HCT116 (cell line): ENCODE results near the gene DOCK4. TPM values are rescaled to one million over a fixed set of nuclear protein-coding genes. Genes with fewer than 3 reads are reported as not detected.

ENCODE experiments used
- ATAC-seq: fragments of 200-7000 bp; cut with Tn5 transposase; 2 replicates; pipeline ENCODE4 v1.9.1; 2020; ENCODE audit warnings: mild to moderate bottlenecking, moderate library complexity
- BruUV-seq: library from RNA; stranded (reverse); fragments of 400-500 nt; replicated peaks from 2 replicates; lab custom pipeline; 2021; lab: Mats Ljungman, UMichigan
- CTCF ChIA-PET: fragments of 300-600 bp; sonication (Branson Sonifier 250); formaldehyde crosslinking; loops from one replicate; lab custom pipeline; 2021; ENCODE audit warnings: antibody characterized with exemption; lab: Charles Lee
- POLR2A ChIA-PET: fragments of 300-600, 350-600 bp; sonication (Branson Sonifier 250); formaldehyde crosslinking; loops from one replicate; lab custom pipeline; 2021; ENCODE audit warnings: antibody characterized with exemption; lab: Charles Lee
- RAD21 ChIA-PET, 2 experiments: fragments of 300-600 bp; sonication (Branson Sonifier 250); formaldehyde crosslinking; loops; one replicate each; lab custom pipeline; 2023; ENCODE audit warnings: low total read pairs in 2 of 2; ENCODE audit not compliant: uncharacterized antibody in 2 of 2, unreplicated experiment in 2 of 2, low non-redundant PET in 1 of 2; lab: Charles Lee
- DNase-seq: peaks from one replicate; pipeline ENCODE4 v3.0.0-alpha.2; 2010; ENCODE audit warnings: low read depth, low spot score
- H2AFZ ChIP-seq: fragments of 200-600 bp; shearing (Covaris generic), sonication (generic); 2 replicates; pipeline ENCODE4 v1.6.1; 2017; ENCODE audit warnings: low read depth, mixed run types, mixed read lengths, antibody characterized with exemption, low read length; ENCODE audit not compliant: poor library complexity, severe bottlenecking
- H3K27ac ChIP-seq: 2 replicates; pipeline ENCODE4 v1.5.1; 2012; ENCODE audit warnings: low read depth, low read length
- H3K27me3 ChIP-seq: fragments of 200-600 bp; sonication (generic); 2 replicates; pipeline ENCODE4 v1.6.1; 2016; ENCODE audit warnings: mixed run types, low read length, mixed read lengths; ENCODE audit not compliant: insufficient read depth
- H3K36me3 ChIP-seq, 2 experiments: fragments of 200-500 bp in 1 of 2; fragments of 200-600 bp in 1 of 2; sonication (Bioruptor generic) in 1 of 2; sonication (generic) in 1 of 2; 2 replicates each; pipeline versions ENCODE4 v1.5.1 to v1.6.1; 2014 to 2016; ENCODE audit warnings: low read length in 2 of 2, inconsistent platforms in 1 of 2, mixed read lengths in 1 of 2, mixed run types in 1 of 2; ENCODE audit not compliant: insufficient read depth in 2 of 2, control insufficient read depth in 1 of 2
- H3K4me1 ChIP-seq, 2 experiments: fragments of 200-600 bp in 1 of 2; sonication (generic) in 1 of 2; 2 replicates each; pipeline versions ENCODE4 v1.5.1 to v1.6.1; 2012 to 2017; ENCODE audit warnings: low read length in 2 of 2, inconsistent platforms in 1 of 2, mild to moderate bottlenecking in 1 of 2, mixed read lengths in 1 of 2, mixed run types in 1 of 2, moderate library complexity in 1 of 2; ENCODE audit not compliant: insufficient read depth in 2 of 2, control insufficient read depth in 1 of 2
- H3K4me2 ChIP-seq: fragments of 200-600 bp; sonication (generic); 2 replicates; pipeline ENCODE4 v1.6.1; 2017; ENCODE audit warnings: mixed run types, low read length, mixed read lengths
- H3K4me3 ChIP-seq, 2 experiments: fragments of 200-600 bp in 1 of 2; sonication (generic) in 1 of 2; replicated peaks in 1 of 2; 2 replicates each; pipeline ENCODE4 v1.5.1; 2011 to 2016; ENCODE audit warnings: low read length in 2 of 2, control low read depth in 1 of 2, low read depth in 1 of 2, mild to moderate bottlenecking in 1 of 2, mixed read lengths in 1 of 2, mixed run types in 1 of 2
- H3K79me2 ChIP-seq: fragments of 200-600 bp; sonication (generic); 2 replicates; pipeline ENCODE4 v1.6.1; 2017; ENCODE audit warnings: mild to moderate bottlenecking, mixed run types, low read length, moderate library complexity, mixed read lengths; ENCODE audit not compliant: insufficient read depth
- H3K9ac ChIP-seq: fragments of 200-600 bp; sonication (generic); 2 replicates; pipeline ENCODE4 v1.6.1; 2016; ENCODE audit warnings: low read length, mixed read lengths
- H3K9me2 ChIP-seq: fragments of 200-600 bp; sonication (generic), shearing (Covaris generic); 2 replicates; pipeline ENCODE4 v1.6.1; 2017; ENCODE audit warnings: mixed run types, mild to moderate bottlenecking, moderate library complexity; ENCODE audit not compliant: insufficient read depth
- H3K9me3 ChIP-seq, 2 experiments: fragments of 200-500 bp in 1 of 2; fragments of 200-600 bp in 1 of 2; sonication (Bioruptor generic) in 1 of 2; sonication (generic) in 1 of 2; 2 replicates each; pipeline ENCODE4 v1.6.1; 2014 to 2017; ENCODE audit warnings: low read length in 2 of 2, mixed read lengths in 2 of 2, inconsistent platforms in 1 of 2, low read depth in 1 of 2, mild to moderate bottlenecking in 1 of 2, mixed run types in 1 of 2, moderate library complexity in 1 of 2; ENCODE audit not compliant: control insufficient read depth in 1 of 2, insufficient read depth in 1 of 2
- H4K20me1 ChIP-seq: fragments of 200-600 bp; sonication (generic), shearing (Covaris generic); 2 replicates; pipeline ENCODE4 v1.6.1; 2017; ENCODE audit warnings: mixed run types, mild to moderate bottlenecking, moderate library complexity; ENCODE audit not compliant: insufficient read depth
- EGR1 ChIP-seq: IDR thresholded peaks from 2 replicates; pipeline ENCODE4 v1.6.1; 2012; ENCODE audit warnings: low read depth
- EZH2 ChIP-seq: fragments of 200-600 bp; sonication (generic); IDR thresholded peaks from 2 replicates; pipeline ENCODE4 v1.6.1; 2017; ENCODE audit warnings: antibody characterized with exemption, mixed run types
- JUND ChIP-seq: IDR thresholded peaks from 2 replicates; pipeline ENCODE4 v1.6.1; 2012
- POLR2A ChIP-seq: IDR thresholded peaks from 2 replicates; pipeline ENCODE4 v1.7.0; 2011; ENCODE audit warnings: borderline replicate concordance; ENCODE audit not compliant: insufficient read depth, insufficient read length; ENCODE audit errors: extremely low read depth
- RAD21 ChIP-seq: IDR thresholded peaks from 2 replicates; pipeline ENCODE4 v1.6.1; 2012; ENCODE audit warnings: low read depth, mild to moderate bottlenecking
- SIN3A ChIP-seq: IDR thresholded peaks from 2 replicates; pipeline ENCODE4 v1.6.1; 2012; ENCODE audit warnings: low read depth
- SRF ChIP-seq: IDR thresholded peaks from 2 replicates; pipeline ENCODE4 v1.6.1; 2012; ENCODE audit warnings: low read depth
- TCF7L2 ChIP-seq: IDR thresholded peaks from 2 replicates; pipeline ENCODE4 v1.7.0; 2011; ENCODE audit warnings: borderline replicate concordance, inconsistent platforms; ENCODE audit not compliant: insufficient read depth, insufficient read length; ENCODE audit errors: extremely low read depth
- YY1 ChIP-seq: IDR thresholded peaks from 2 replicates; pipeline ENCODE4 v1.6.1; 2011; ENCODE audit warnings: low read length, low read depth, moderate library complexity, mild to moderate bottlenecking; ENCODE audit not compliant: insufficient replicate concordance; ENCODE audit errors: extremely low read depth
- ZFX ChIP-seq: fragments of 450-650 bp; IDR thresholded peaks from 2 replicates; pipeline ENCODE4 v1.6.1; 2017
- ZNF274 ChIP-seq: fragments of 200-500 bp; sonication (Bioruptor generic); IDR thresholded peaks from 2 replicates; pipeline ENCODE4 v1.6.1; 2014; ENCODE audit warnings: mild to moderate bottlenecking, low read depth, low read length, inconsistent platforms
- intact Hi-C: fragments of 100-400 bp; cut with micrococcal nuclease; formaldehyde crosslinking; loops from 2 replicates; pipeline ENCODE4 v1.10.0; 2022
- total RNA-seq: library from RNA; stranded (reverse); gene quantifications from one replicate; pipeline ENCODE4 v1.2.1, GENCODE V29; 2021; ENCODE audit not compliant: unreplicated experiment
- TF ChIP-seq, protein P1 (sequence below): IDR thresholded peaks from 2 replicates; pipeline ENCODE4 v1.6.1; 2012; ENCODE audit warnings: low read depth
- TF ChIP-seq, protein P2 (sequence below), 3 experiments: fragments of 200-600 bp in 1 of 3; sonication (generic) in 1 of 3; IDR thresholded peaks in 2 of 3; conservative IDR thresholded peaks in 1 of 3; 2 replicates each; pipeline ENCODE4 v1.5.1; 2012 to 2017; ENCODE audit warnings: low read depth in 2 of 3, low read length in 2 of 3, antibody characterized with exemption in 1 of 3, borderline replicate concordance in 1 of 3, control low read depth in 1 of 3, mild to moderate bottlenecking in 1 of 3, mixed read lengths in 1 of 3, mixed run types in 1 of 3, moderate library complexity in 1 of 3; ENCODE audit not compliant: insufficient read depth in 1 of 3

The DOCK4 gene
- total RNA-seq, 1 experiment from 2014 or later, result 2.2 TPM

DNA sequence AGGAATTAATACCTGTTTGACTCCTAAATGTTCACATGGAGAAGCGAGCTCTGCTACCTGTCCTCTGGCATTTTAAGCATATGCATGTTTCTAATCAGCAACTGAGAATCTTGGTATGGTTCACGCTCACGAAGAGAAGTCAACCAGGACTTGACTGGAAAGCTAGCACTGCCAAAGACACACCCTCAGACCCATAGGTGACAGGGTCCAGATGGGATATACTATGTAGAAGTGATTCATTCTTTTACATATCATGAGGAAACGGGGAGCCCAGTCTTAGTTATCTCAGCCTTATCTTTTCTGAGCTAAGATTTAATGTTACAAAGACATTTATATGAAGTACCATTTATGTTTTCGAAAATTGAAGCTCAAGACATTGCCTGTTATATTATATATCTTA, 313.0 kb downstream of the DOCK4 start:
- CTCF ChIA-PET, result no interaction called here
- POLR2A ChIA-PET, result no interaction called here
- intact Hi-C loops, result no loop called here
- Histone ChIP-seq H3K36me3 (no peaks in the 10 kb centered on the region), H3K9ac (no peak overlapping the region), H3K9me3 (no peaks in the 10 kb centered on the region), H3K4me2 (no peak overlapping the region), H3K27me3 (no peaks in the 10 kb centered on the region), H3K27ac (no peak overlapping the region), H4K20me1 (no peaks in the 10 kb centered on the region), H3K4me1 (no peaks in the 10 kb centered on the region), H3K4me3 (no peak overlapping the region), H3K79me2 (no peaks in the 10 kb centered on the region), H2AFZ (no peak overlapping the region), H3K9me2 (no peaks in the 10 kb centered on the region)
- ATAC-seq (no peak), DNase-seq (no peak)
- RAD21 ChIA-PET, result no interaction called here
- no TSS peak for BruUV-seq
- TF ChIP-seq TCF7L2 (no peak), JUND (no peak), SRF (no peak), ZNF274 (no peak), EZH2 (no peak), RAD21 (no peak), YY1 (no peak), EGR1 (no peak), ZFX (no peak), POLR2A (no peak), SIN3A (no peak)
- TF ChIP-seq, protein P1, sequence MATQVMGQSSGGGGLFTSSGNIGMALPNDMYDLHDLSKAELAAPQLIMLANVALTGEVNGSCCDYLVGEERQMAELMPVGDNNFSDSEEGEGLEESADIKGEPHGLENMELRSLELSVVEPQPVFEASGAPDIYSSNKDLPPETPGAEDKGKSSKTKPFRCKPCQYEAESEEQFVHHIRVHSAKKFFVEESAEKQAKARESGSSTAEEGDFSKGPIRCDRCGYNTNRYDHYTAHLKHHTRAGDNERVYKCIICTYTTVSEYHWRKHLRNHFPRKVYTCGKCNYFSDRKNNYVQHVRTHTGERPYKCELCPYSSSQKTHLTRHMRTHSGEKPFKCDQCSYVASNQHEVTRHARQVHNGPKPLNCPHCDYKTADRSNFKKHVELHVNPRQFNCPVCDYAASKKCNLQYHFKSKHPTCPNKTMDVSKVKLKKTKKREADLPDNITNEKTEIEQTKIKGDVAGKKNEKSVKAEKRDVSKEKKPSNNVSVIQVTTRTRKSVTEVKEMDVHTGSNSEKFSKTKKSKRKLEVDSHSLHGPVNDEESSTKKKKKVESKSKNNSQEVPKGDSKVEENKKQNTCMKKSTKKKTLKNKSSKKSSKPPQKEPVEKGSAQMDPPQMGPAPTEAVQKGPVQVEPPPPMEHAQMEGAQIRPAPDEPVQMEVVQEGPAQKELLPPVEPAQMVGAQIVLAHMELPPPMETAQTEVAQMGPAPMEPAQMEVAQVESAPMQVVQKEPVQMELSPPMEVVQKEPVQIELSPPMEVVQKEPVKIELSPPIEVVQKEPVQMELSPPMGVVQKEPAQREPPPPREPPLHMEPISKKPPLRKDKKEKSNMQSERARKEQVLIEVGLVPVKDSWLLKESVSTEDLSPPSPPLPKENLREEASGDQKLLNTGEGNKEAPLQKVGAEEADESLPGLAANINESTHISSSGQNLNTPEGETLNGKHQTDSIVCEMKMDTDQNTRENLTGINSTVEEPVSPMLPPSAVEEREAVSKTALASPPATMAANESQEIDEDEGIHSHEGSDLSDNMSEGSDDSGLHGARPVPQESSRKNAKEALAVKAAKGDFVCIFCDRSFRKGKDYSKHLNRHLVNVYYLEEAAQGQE, result no peak
- TF ChIP-seq, protein P2, sequence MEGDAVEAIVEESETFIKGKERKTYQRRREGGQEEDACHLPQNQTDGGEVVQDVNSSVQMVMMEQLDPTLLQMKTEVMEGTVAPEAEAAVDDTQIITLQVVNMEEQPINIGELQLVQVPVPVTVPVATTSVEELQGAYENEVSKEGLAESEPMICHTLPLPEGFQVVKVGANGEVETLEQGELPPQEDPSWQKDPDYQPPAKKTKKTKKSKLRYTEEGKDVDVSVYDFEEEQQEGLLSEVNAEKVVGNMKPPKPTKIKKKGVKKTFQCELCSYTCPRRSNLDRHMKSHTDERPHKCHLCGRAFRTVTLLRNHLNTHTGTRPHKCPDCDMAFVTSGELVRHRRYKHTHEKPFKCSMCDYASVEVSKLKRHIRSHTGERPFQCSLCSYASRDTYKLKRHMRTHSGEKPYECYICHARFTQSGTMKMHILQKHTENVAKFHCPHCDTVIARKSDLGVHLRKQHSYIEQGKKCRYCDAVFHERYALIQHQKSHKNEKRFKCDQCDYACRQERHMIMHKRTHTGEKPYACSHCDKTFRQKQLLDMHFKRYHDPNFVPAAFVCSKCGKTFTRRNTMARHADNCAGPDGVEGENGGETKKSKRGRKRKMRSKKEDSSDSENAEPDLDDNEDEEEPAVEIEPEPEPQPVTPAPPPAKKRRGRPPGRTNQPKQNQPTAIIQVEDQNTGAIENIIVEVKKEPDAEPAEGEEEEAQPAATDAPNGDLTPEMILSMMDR (IDR thresholded peaks at IDR 0.05 in 2 of 3, conservative IDR thresholded peaks at IDR 0.05 in 1 of 3; ENCODE audit: borderline replicate concordance in 1 of 3, insufficient read depth in 1 of 3, low read depth in 2 of 3, low read length in 2 of 3), result no peak
